B cell (primary cell): ENCODE results near the gene INPP1. TPM values are rescaled to one million over a fixed set of nuclear protein-coding genes. Genes with fewer than 3 reads are reported as not detected.

Experiments used
- ATAC-seq: fragments of 200-7000 bp; cut with Tn5 transposase; one replicate; pipeline ENCODE4 v1.10.0; 2021; ENCODE audit warnings: low read depth, mild to moderate bottlenecking, moderate number of reproducible peaks, moderate library complexity
- CTCF ChIA-PET: fragments of 350-600 bp; sonication (Branson Sonifier 250); formaldehyde crosslinking; loops from one replicate; lab custom pipeline; 2021; ENCODE audit warnings: antibody characterized with exemption, inconsistent platforms; lab: Charles Lee
- POLR2A ChIA-PET: fragments of 350-600 bp; sonication (Branson Sonifier 250); formaldehyde crosslinking; loops from one replicate; lab custom pipeline; 2021; ENCODE audit warnings: antibody characterized with exemption; lab: Charles Lee
- DNase-seq: peaks from one replicate; pipeline ENCODE4 v3.0.0; 2013
- H2AFZ ChIP-seq: 2 replicates; pipeline ENCODE4 v1.6.1; 2012; ENCODE audit warnings: mild to moderate bottlenecking, low read depth, low read length; ENCODE audit not compliant: insufficient read depth, poor library complexity, severe bottlenecking
- H3K27ac ChIP-seq, 2 donors: 1 replicate in 1 of 2; 2 replicates in 1 of 2; pipeline ENCODE4 v1.5.1; 2012 to 2013; ENCODE audit warnings: low read length in 2 of 2, mild to moderate bottlenecking in 2 of 2, moderate library complexity in 1 of 2
- H3K27me3 ChIP-seq, 4 experiments: fragments of 200-600 bp in 1 of 4; sonication (generic) in 1 of 4; replicated peaks in 1 of 4; 1 replicate in 2 of 4; 2 replicates in 2 of 4; pipeline versions ENCODE4 v1.6.1 to v1.7.0; 2013 to 2016; ENCODE audit warnings: low read length in 3 of 4, mild to moderate bottlenecking in 2 of 4, mixed read lengths in 1 of 4, moderate library complexity in 1 of 4; ENCODE audit not compliant: insufficient read depth in 4 of 4, control insufficient read depth in 3 of 4; ENCODE audit errors: control extremely low read depth in 1 of 4
- H3K36me3 ChIP-seq, 2 experiments: replicated peaks in 1 of 2; 1 replicate in 1 of 2; 2 replicates in 1 of 2; pipeline versions ENCODE4 v1.6.1 to v1.7.1; 2013; ENCODE audit warnings: low read length in 1 of 2; ENCODE audit not compliant: insufficient read depth in 2 of 2, control insufficient read depth in 1 of 2; ENCODE audit errors: control extremely low read depth in 1 of 2, extremely low read depth in 1 of 2
- H3K4me1 ChIP-seq, 2 donors: fragments of 200-600 bp in 1 of 2; sonication (generic) in 1 of 2; 1 replicate in 1 of 2; 2 replicates in 1 of 2; pipeline versions ENCODE4 v1.5.1 to v1.6.1; 2013 to 2017; ENCODE audit warnings: low read length in 2 of 2; ENCODE audit not compliant: control insufficient read depth in 2 of 2, insufficient read depth in 2 of 2
- H3K4me2 ChIP-seq: replicated peaks from 2 replicates; pipeline ENCODE3; 2012; ENCODE audit warnings: mild to moderate bottlenecking, low read depth, low read length; ENCODE audit not compliant: poor library complexity, severe bottlenecking
- H3K4me3 ChIP-seq, 5 experiments: fragments of 200-600 bp in 1 of 5; sonication (generic) in 1 of 5; 1 replicate in 3 of 5; 2 replicates in 2 of 5; pipeline versions ENCODE4 v1.5.1 to v1.7.0; 2011 to 2016; ENCODE audit warnings: low read length in 4 of 5, mild to moderate bottlenecking in 4 of 5, low read depth in 2 of 5, control low read depth in 1 of 5, moderate library complexity in 1 of 5; ENCODE audit not compliant: insufficient read depth in 1 of 5; ENCODE audit errors: control extremely low read depth in 1 of 5, extremely low read depth in 1 of 5
- H3K79me2 ChIP-seq: fragments of 200-600 bp; sonication (generic); one replicate; pipeline ENCODE4 v1.6.0; 2016; ENCODE audit warnings: low read length; ENCODE audit not compliant: control insufficient read depth, insufficient read depth
- H3K9ac ChIP-seq: fragments of 200-600 bp; sonication (generic); 2 replicates; pipeline ENCODE4 v1.6.1; 2017; ENCODE audit warnings: mild to moderate bottlenecking, low read length, moderate library complexity
- H3K9me3 ChIP-seq, 3 donors: one replicate each; pipeline versions ENCODE4 v1.6.1 to v1.7.1; 2013; ENCODE audit warnings: low read length in 2 of 3; ENCODE audit not compliant: control insufficient read depth in 2 of 3, insufficient read depth in 1 of 3; ENCODE audit errors: control extremely low read depth in 1 of 3
- H4K20me1 ChIP-seq: 2 replicates; pipeline ENCODE4 v1.6.0; 2012; ENCODE audit warnings: mild to moderate bottlenecking, low read length; ENCODE audit not compliant: insufficient read depth, control insufficient read depth, poor library complexity, severe bottlenecking
- H3K27ac Mint-ChIP-seq: one replicate; pipeline ENCODE4 v1.8.0; 2021; ENCODE audit warnings: mixed read lengths
- H3K27me3 Mint-ChIP-seq: one replicate; pipeline ENCODE4 v1.8.0; 2021; ENCODE audit warnings: mixed read lengths
- H3K4me1 Mint-ChIP-seq: one replicate; pipeline ENCODE4 v1.8.0; 2021; ENCODE audit warnings: mixed read lengths
- H3K4me3 Mint-ChIP-seq: one replicate; pipeline ENCODE4 v1.8.0; 2021; ENCODE audit warnings: mixed read lengths
- H3K9me3 Mint-ChIP-seq: one replicate; pipeline ENCODE4 v1.8.0; 2022; ENCODE audit warnings: mixed read lengths; ENCODE audit not compliant: insufficient read depth
- CTCF ChIP-seq: fragments of 200-600 bp; IDR thresholded peaks from one replicate; pipeline ENCODE4 v1.8.0; 2022; ENCODE audit warnings: antibody characterized with exemption, mild to moderate bottlenecking
- EZH2 ChIP-seq: IDR thresholded peaks from 2 replicates; pipeline ENCODE4 v1.6.1; 2012; ENCODE audit warnings: borderline replicate concordance, low read depth, mild to moderate bottlenecking, moderate library complexity, low read length; ENCODE audit not compliant: insufficient read depth, poor library complexity, severe bottlenecking
- WGBS: methylation state at CpG from one replicate; pipeline ENCODE4 v1.1.5; 2013; ENCODE audit warnings: missing lambda C conversion rate; ENCODE audit not compliant: insufficient coverage; 5-methylcytosine and 5-hydroxymethylcytosine counted together
- intact Hi-C: fragments of 100-400 bp; cut with micrococcal nuclease; formaldehyde crosslinking; loops from one replicate; pipeline ENCODE4 v1.10.0; 2022
- polyA plus RNA-seq: library from polyadenylated mRNA; depleted of rRNA; stranded (reverse); fragments of >200 nt; gene quantifications from 2 replicates; pipeline ENCODE4 v1.2.3, GENCODE V29; 2012
- total RNA-seq, 2 donors: library from RNA; stranded (reverse); fragments of 120-200 nt in 1 of 2; gene quantifications; 1 replicate in 1 of 2; 2 replicates in 1 of 2; pipeline versions ENCODE4 v1.2.3 to v1.2.4, GENCODE V29; 2013 to 2022

The INPP1 gene
- total and polyA plus RNA-seq, 2 donors (not counting 1 experiment from before 2014, with no cell fraction given): 3.1 to 3.7 TPM

DNA sequence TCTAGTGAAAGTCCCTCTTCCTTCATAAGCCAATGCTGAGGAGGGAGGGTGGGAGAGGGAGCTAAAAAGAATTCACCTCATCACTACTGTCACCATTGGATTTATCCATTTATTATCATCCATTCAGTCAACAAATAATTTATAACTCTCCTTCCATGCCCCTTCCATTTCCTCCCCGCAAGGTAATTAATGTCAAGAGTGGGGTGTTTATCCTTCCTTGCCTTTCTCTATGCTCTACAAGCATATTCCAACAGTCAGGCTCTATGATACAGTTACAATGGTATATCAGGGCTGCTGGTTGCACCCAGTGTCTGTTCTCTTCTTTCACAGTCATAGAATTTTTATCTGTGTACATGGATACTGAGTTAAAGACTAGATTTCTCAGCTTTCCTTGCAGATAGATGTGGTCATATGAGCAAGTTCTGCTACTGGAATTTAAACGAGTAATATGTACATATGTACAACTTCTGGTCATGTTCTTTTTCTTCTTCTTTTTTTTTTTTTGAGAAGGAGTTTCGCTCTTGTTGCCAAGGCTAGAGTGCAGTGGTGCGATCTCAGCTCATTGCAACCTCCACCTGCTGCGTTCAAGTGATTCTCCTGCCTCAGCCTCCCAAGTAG is 59.7 kb downstream of the INPP1 start:
- DNase-seq (no peak), ATAC-seq (no peak)
- Histone ChIP-seq H3K27ac (no peak overlapping the region), H4K20me1 (no peaks in the 10 kb centered on the region), H3K4me3 (no peak overlapping the region), H3K4me1 (peaks cover 5 to 8% of the 10 kb centered on the region in 2 donors), H3K27me3 (no peaks in the 10 kb centered on the region), H3K4me2 (no peak overlapping the region), H3K36me3 (no peaks in the 10 kb centered on the region), H3K9ac (no peak overlapping the region), H3K79me2 (no peaks in the 10 kb centered on the region), H2AFZ (no peak overlapping the region), H3K9me3 (no peaks in the 10 kb centered on the region)
- Mint-ChIP-seq H3K9me3 (no peaks in the 10 kb centered on the region), H3K4me1 (peaks cover 5% of the 10 kb centered on the region), H3K27ac (no peak overlapping the region), H3K27me3 (no peaks in the 10 kb centered on the region), H3K4me3 (no peak overlapping the region)
- CTCF ChIA-PET: no interaction called here
- TF ChIP-seq CTCF: no peak
- no peak for TF ChIP-seq EZH2
- POLR2A ChIA-PET: no interaction called here
- intact Hi-C loops: no loop called here
- WGBS: 100% methylated on average over 2 of the region's 5 CpGs

GRCh38 chr2:190404487-190404886 is 61.1 kb downstream of the INPP1 start:
- Histone ChIP-seq H3K9me3 (no peaks in the 10 kb centered on the region), H3K4me2 (no peak overlapping the region), H4K20me1 (no peaks in the 10 kb centered on the region), H3K4me1 (peaks cover 11 to 15% of the 10 kb centered on the region in 2 donors), H3K27ac (no peak overlapping the region), H3K79me2 (peaks cover 7% of the 10 kb centered on the region), H3K27me3 (no peaks in the 10 kb centered on the region), H3K9ac (no peak overlapping the region), H3K36me3 (no peaks in the 10 kb centered on the region), H2AFZ (no peak overlapping the region), H3K4me3 (no peak overlapping the region)
- Mint-ChIP-seq H3K9me3 (no peaks in the 10 kb centered on the region), H3K27me3 (no peaks in the 10 kb centered on the region), H3K27ac (no peak overlapping the region), H3K4me1 (peaks cover 12% of the 10 kb centered on the region), H3K4me3 (no peak overlapping the region)
- no peak for ATAC-seq
- CTCF ChIA-PET: no interaction called here
- TF ChIP-seq CTCF (no peak), EZH2 (no peak)
- intact Hi-C loops: no loop called here
- POLR2A ChIA-PET: no interaction called here
- no peak for DNase-seq
